GM23338 (cell line): ENCODE measurements around the gene NDUFB8. TPM values are rescaled to one million over a fixed set of nuclear protein-coding genes. Genes with fewer than 3 reads are reported as not detected.

Experiments used
- ATAC-seq: fragments of 200-7000 bp; cut with Tn5 transposase; 3 replicates; pipeline ENCODE4 v1.9.1; 2020
- DNase-seq: peaks from one replicate; pipeline ENCODE4 v3.0.0-alpha.2; 2015; ENCODE audit warnings: low spot score
- H2AFZ ChIP-seq: fragments of 200-600 bp; sonication (generic); 2 replicates; pipeline ENCODE4 v1.8.0; 2016; ENCODE audit warnings: antibody characterized with exemption, mild to moderate bottlenecking, moderate library complexity
- H3F3A ChIP-seq: fragments of 200-600 bp; sonication (generic); replicated peaks from 2 replicates; pipeline ENCODE4 v1.8.0; 2017; ENCODE audit warnings: antibody characterized with exemption, mixed run types, low read depth
- H3K27ac ChIP-seq: fragments of 200-600 bp; sonication (generic); 2 replicates; pipeline ENCODE4 v1.6.1; 2016; ENCODE audit warnings: low read depth
- H3K27me3 ChIP-seq: fragments of 200-600 bp; sonication (generic); 2 replicates; pipeline ENCODE4 v1.8.0; 2016; ENCODE audit warnings: mild to moderate bottlenecking, mixed run types, moderate library complexity; ENCODE audit not compliant: insufficient read depth
- H3K36me3 ChIP-seq: fragments of 200-600 bp; sonication (generic); 2 replicates; pipeline ENCODE4 v1.8.0; 2016; ENCODE audit warnings: mild to moderate bottlenecking; ENCODE audit not compliant: insufficient read depth
- H3K4me1 ChIP-seq: fragments of 200-600 bp; sonication (generic); 2 replicates; pipeline ENCODE4 v1.8.0; 2016; ENCODE audit warnings: mild to moderate bottlenecking, moderate library complexity; ENCODE audit not compliant: insufficient read depth
- H3K4me2 ChIP-seq: fragments of 200-600 bp; sonication (generic); 2 replicates; pipeline ENCODE4 v1.7.1; 2017; ENCODE audit warnings: mixed run types
- H3K4me3 ChIP-seq: fragments of 200-600 bp; sonication (generic); 2 replicates; pipeline ENCODE4 v1.6.1; 2016; ENCODE audit warnings: mixed run types
- H3K79me2 ChIP-seq: fragments of 200-600 bp; sonication (generic); replicated peaks from 2 replicates; pipeline ENCODE4 v1.8.0; 2017; ENCODE audit warnings: mild to moderate bottlenecking; ENCODE audit not compliant: insufficient read depth
- H3K9me2 ChIP-seq: fragments of 200-600 bp; sonication (generic); 2 replicates; pipeline ENCODE4 v1.8.0; 2017; ENCODE audit not compliant: insufficient read depth
- H4K20me1 ChIP-seq: fragments of 200-600 bp; sonication (generic); replicated peaks from 2 replicates; pipeline ENCODE4 v1.8.0; 2017; ENCODE audit warnings: mild to moderate bottlenecking; ENCODE audit not compliant: insufficient read depth
- H3K27ac Mint-ChIP-seq: 2 replicates; pipeline ENCODE4 v1.8.0; 2020; ENCODE audit warnings: inconsistent platforms, mild to moderate bottlenecking, moderate library complexity, mixed read lengths
- H3K27me3 Mint-ChIP-seq: 3 replicates; pipeline ENCODE4 v1.8.0; 2022; ENCODE audit warnings: low read depth, mild to moderate bottlenecking, moderate library complexity, mixed read lengths, inconsistent platforms; ENCODE audit not compliant: insufficient read depth, poor library complexity
- H3K36me3 Mint-ChIP-seq: 3 replicates; pipeline ENCODE4 v1.8.0; 2021; ENCODE audit warnings: low read depth, mild to moderate bottlenecking, inconsistent platforms, moderate library complexity, mixed read lengths
- H3K4me1 Mint-ChIP-seq: 3 replicates; pipeline ENCODE4 v1.8.0; 2020; ENCODE audit warnings: mild to moderate bottlenecking, inconsistent platforms, mixed read lengths
- H3K4me3 Mint-ChIP-seq: 3 replicates; pipeline ENCODE4 v1.8.0; 2021; ENCODE audit warnings: moderate library complexity, mild to moderate bottlenecking, inconsistent platforms, mixed read lengths
- H3K9me3 Mint-ChIP-seq: 3 replicates; pipeline ENCODE4 v1.8.0; 2020; ENCODE audit warnings: moderate library complexity, mild to moderate bottlenecking, inconsistent platforms, mixed read lengths
- CREB1 ChIP-seq: fragments of 250-450 bp; sonication (Bioruptor Pico); IDR thresholded peaks from 2 replicates; pipeline ENCODE4 v1.5.0; 2020; ENCODE audit warnings: low read depth, mild to moderate bottlenecking, moderate library complexity
- EZH2 ChIP-seq: fragments of 200-600 bp; sonication (generic); IDR thresholded peaks from one replicate; pipeline ENCODE4 v1.8.0; 2017; ENCODE audit warnings: antibody characterized with exemption, mild to moderate bottlenecking, low read depth; ENCODE audit not compliant: unreplicated experiment
- EZH2phosphoT487 ChIP-seq: fragments of 200-600 bp; sonication (generic); IDR thresholded peaks from one replicate; pipeline ENCODE4 v1.8.1; 2018; ENCODE audit warnings: antibody characterized with exemption; ENCODE audit not compliant: unreplicated experiment
- JUNB ChIP-seq: IDR thresholded peaks from one replicate; pipeline ENCODE4 v1.6.1; 2016; ENCODE audit warnings: antibody characterized with exemption; ENCODE audit not compliant: unreplicated experiment
- NANOG ChIP-seq: IDR thresholded peaks from 2 replicates; pipeline ENCODE4 v1.6.1; 2016; ENCODE audit warnings: antibody characterized with exemption, borderline replicate concordance
- POLR2AphosphoS5 ChIP-seq: IDR thresholded peaks from 2 replicates; pipeline ENCODE4 v1.6.1; 2016; ENCODE audit warnings: antibody characterized with exemption, low read depth
- STAT1 ChIP-seq: IDR thresholded peaks from one replicate; pipeline ENCODE4 v1.6.1; 2016; ENCODE audit warnings: antibody characterized with exemption; ENCODE audit not compliant: unreplicated experiment
- ZNF114 ChIP-seq: fragments of 250-450 bp; sonication (Bioruptor Pico); IDR thresholded peaks from 2 replicates; pipeline ENCODE4 v1.5.0; 2020; ENCODE audit warnings: mild to moderate bottlenecking, moderate library complexity
- ZNF331 ChIP-seq: fragments of 250-450 bp; sonication (Bioruptor Pico); IDR thresholded peaks from 2 replicates; pipeline ENCODE4 v1.5.0; 2020; ENCODE audit warnings: low read depth, mild to moderate bottlenecking, moderate library complexity
- polyA plus RNA-seq: library from polyadenylated mRNA; unstranded; fragments of >200 nt; fragmentation: Nextera tagmentation; extraction: Ambion mirVana; gene quantifications from 2 replicates; pipeline ENCODE4 v1.2.1, GENCODE V29; 2016
- total RNA-seq: library from RNA; depleted of rRNA; stranded (reverse); fragments of >200 nt; shearing (Covaris generic); gene quantifications from 2 replicates; pipeline ENCODE4 v1.2.3, GENCODE V29; 2014
- TF ChIP-seq, protein P1 (sequence below), 2 experiments: fragments of 200-600 bp in 1 of 2; sonication (generic) in 1 of 2; conservative IDR thresholded peaks; 2 replicates each; pipeline versions ENCODE4 v1.5.1 to v1.6.1; 2016 to 2017; ENCODE audit warnings: antibody characterized with exemption in 2 of 2, low read depth in 2 of 2, mild to moderate bottlenecking in 2 of 2, moderate library complexity in 1 of 2
- TF ChIP-seq, protein P2 (sequence below): IDR thresholded peaks from one replicate; pipeline ENCODE4 v1.6.1; 2018; ENCODE audit warnings: antibody characterized with exemption; ENCODE audit not compliant: unreplicated experiment
- TF ChIP-seq, protein P3 (sequence below): IDR thresholded peaks from 2 replicates; pipeline ENCODE4 v1.6.1; 2016; ENCODE audit warnings: antibody characterized with exemption

Gene NDUFB8
- total and polyA plus RNA-seq, 2 experiments from 2014 or later: 131 to 464 TPM

DNA sequence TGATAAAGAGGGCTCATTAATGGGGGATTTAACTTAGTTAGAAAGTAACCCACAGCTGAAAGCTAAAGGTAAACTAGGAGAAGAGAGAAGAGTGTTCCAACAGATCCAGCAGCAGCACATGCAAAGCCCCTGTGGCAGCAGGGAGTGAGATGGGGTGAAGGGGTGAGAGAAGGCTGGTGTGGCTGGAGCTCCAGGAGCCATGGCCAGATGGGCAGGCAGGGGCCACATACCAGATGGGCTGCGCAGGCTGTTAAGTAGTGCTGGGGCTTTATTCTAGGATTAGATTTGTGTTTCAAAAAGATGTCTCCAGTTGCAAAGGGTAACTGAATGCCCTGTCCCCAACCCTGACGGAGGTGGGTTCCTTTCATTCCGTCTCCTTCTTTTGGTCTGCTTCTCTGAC lies 39.2 kb upstream of the NDUFB8 start (continued):
- TF ChIP-seq, protein P1, sequence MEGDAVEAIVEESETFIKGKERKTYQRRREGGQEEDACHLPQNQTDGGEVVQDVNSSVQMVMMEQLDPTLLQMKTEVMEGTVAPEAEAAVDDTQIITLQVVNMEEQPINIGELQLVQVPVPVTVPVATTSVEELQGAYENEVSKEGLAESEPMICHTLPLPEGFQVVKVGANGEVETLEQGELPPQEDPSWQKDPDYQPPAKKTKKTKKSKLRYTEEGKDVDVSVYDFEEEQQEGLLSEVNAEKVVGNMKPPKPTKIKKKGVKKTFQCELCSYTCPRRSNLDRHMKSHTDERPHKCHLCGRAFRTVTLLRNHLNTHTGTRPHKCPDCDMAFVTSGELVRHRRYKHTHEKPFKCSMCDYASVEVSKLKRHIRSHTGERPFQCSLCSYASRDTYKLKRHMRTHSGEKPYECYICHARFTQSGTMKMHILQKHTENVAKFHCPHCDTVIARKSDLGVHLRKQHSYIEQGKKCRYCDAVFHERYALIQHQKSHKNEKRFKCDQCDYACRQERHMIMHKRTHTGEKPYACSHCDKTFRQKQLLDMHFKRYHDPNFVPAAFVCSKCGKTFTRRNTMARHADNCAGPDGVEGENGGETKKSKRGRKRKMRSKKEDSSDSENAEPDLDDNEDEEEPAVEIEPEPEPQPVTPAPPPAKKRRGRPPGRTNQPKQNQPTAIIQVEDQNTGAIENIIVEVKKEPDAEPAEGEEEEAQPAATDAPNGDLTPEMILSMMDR (conservative IDR thresholded peaks at IDR 0.05; ENCODE audit: low read depth in 2 of 2): no peak
- TF ChIP-seq EZH2phosphoT487 (no peak), POLR2AphosphoS5 (no peak)
- TF ChIP-seq, protein P2, sequence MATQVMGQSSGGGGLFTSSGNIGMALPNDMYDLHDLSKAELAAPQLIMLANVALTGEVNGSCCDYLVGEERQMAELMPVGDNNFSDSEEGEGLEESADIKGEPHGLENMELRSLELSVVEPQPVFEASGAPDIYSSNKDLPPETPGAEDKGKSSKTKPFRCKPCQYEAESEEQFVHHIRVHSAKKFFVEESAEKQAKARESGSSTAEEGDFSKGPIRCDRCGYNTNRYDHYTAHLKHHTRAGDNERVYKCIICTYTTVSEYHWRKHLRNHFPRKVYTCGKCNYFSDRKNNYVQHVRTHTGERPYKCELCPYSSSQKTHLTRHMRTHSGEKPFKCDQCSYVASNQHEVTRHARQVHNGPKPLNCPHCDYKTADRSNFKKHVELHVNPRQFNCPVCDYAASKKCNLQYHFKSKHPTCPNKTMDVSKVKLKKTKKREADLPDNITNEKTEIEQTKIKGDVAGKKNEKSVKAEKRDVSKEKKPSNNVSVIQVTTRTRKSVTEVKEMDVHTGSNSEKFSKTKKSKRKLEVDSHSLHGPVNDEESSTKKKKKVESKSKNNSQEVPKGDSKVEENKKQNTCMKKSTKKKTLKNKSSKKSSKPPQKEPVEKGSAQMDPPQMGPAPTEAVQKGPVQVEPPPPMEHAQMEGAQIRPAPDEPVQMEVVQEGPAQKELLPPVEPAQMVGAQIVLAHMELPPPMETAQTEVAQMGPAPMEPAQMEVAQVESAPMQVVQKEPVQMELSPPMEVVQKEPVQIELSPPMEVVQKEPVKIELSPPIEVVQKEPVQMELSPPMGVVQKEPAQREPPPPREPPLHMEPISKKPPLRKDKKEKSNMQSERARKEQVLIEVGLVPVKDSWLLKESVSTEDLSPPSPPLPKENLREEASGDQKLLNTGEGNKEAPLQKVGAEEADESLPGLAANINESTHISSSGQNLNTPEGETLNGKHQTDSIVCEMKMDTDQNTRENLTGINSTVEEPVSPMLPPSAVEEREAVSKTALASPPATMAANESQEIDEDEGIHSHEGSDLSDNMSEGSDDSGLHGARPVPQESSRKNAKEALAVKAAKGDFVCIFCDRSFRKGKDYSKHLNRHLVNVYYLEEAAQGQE: no peak

DNA sequence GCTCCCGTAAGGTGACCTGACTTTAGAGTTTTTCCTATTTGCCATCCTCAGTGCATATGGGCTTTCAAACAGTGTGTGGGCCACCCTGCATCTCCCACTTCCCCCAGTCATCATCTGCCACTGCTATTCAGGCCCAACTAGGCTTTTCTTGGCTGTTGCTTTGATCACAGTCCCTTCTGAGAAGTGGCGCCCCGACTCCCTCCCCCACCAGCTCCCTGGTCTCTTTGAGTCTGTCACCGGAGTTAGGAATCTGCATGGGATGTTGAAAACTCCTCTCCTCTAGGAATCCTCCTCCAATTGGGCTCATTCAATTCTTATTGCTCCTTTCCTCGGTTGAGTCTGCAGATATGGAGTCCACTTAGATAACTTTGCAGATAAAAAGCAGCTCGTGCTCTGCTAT lies 38.2 kb upstream of the NDUFB8 start:
- Histone ChIP-seq H3F3A (no peaks in the 10 kb centered on the region), H4K20me1 (no peaks in the 10 kb centered on the region), H3K79me2 (no peaks in the 10 kb centered on the region), H3K27me3 (peaks cover 43% of the 10 kb centered on the region), H3K4me3 (no peak overlapping the region), H3K4me1 (no peaks in the 10 kb centered on the region), H3K36me3 (no peaks in the 10 kb centered on the region), H2AFZ (no peak overlapping the region), H3K9me2 (no peaks in the 10 kb centered on the region), H3K27ac (no peak overlapping the region), H3K4me2 (no peak overlapping the region)
- ATAC-seq (no peak), DNase-seq (no peak)
- TF ChIP-seq JUNB: no peak
- no peak for TF ChIP-seq CREB1 (CRISPR knock-in tag)
- TF ChIP-seq NANOG: no peak
- TF ChIP-seq, protein P2: no peak
- TF ChIP-seq, protein P3, sequence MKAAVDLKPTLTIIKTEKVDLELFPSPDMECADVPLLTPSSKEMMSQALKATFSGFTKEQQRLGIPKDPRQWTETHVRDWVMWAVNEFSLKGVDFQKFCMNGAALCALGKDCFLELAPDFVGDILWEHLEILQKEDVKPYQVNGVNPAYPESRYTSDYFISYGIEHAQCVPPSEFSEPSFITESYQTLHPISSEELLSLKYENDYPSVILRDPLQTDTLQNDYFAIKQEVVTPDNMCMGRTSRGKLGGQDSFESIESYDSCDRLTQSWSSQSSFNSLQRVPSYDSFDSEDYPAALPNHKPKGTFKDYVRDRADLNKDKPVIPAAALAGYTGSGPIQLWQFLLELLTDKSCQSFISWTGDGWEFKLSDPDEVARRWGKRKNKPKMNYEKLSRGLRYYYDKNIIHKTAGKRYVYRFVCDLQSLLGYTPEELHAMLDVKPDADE: no peak
- no peak for TF ChIP-seq STAT1
- TF ChIP-seq ZNF331 (CRISPR knock-in tag): no peak
- no peak for TF ChIP-seq EZH2phosphoT487
- TF ChIP-seq, protein P1 (conservative IDR thresholded peaks at IDR 0.05; ENCODE audit: low read depth in 2 of 2): no peak
- no peak for TF ChIP-seq ZNF114 (CRISPR knock-in tag)
- no peak for TF ChIP-seq EZH2
- no peak for TF ChIP-seq POLR2AphosphoS5
- H3K27ac Mint-ChIP-seq: no peak overlapping the region
- peaks cover 4% of the 10 kb centered on the region; the same call in 2 of the 3 replicates for H3K4me1 Mint-ChIP-seq
- no peaks in the 10 kb centered on the region for H3K36me3 Mint-ChIP-seq
- peaks cover 28% of the 10 kb centered on the region for H3K27me3 Mint-ChIP-seq
- no peak overlapping the region for H3K4me3 Mint-ChIP-seq
- H3K9me3 Mint-ChIP-seq: peaks cover 2% of the 10 kb centered on the region; the same call in 2 of the 3 replicates
